OCI-M1 (cell line): ENCODE data around the gene MIPOL1.
"Not testable (repeated sequence)": the region's sequence is repeated elsewhere in the genome, so short reads cannot be mapped to it uniquely, and the experiment has no call there.

Source experiments
- DNase-seq: peaks from one replicate; lab custom pipeline; 2025; lab: John Stamatoyannopoulos, UW

Gene MIPOL1

GRCh38 chr14:37284760-37285159, 87.0 kb downstream of the MIPOL1 start:
- no peak for DNase-seq

GRCh38 chr14:37285220-37285619, 87.5 kb downstream of the MIPOL1 start:
- DNase-seq, result no peak

GRCh38 chr14:37289688-37290087, 92.0 kb downstream of the MIPOL1 start:
- no peak for DNase-seq

GRCh38 chr14:37295262-37295661, 97.5 kb downstream of the MIPOL1 start:
- not testable (repeated sequence) for DNase-seq

- DNase-seq, result no peak
Measured at GRCh38 chr14:37311252-37311651, 113.5 kb downstream of the MIPOL1 start.

GRCh38 chr14:37318938-37319337, 121.2 kb downstream of the MIPOL1 start:
- no peak for DNase-seq

GRCh38 chr14:37320106-37320505, 122.4 kb downstream of the MIPOL1 start:
- DNase-seq, result no peak

GRCh38 chr14:37325332-37325731, 127.6 kb downstream of the MIPOL1 start:
- no peak for DNase-seq

- no peak for DNase-seq
Measured at GRCh38 chr14:37326434-37326833, 128.7 kb downstream of the MIPOL1 start.

- DNase-seq, result not testable (repeated sequence)
Measured at GRCh38 chr14:37327933-37328332, 130.2 kb downstream of the MIPOL1 start.

GRCh38 chr14:37328673-37329072, 130.9 kb downstream of the MIPOL1 start:
- no peak for DNase-seq

GRCh38 chr14:37329189-37330001, 131.7 kb downstream of the MIPOL1 start:
- DNase-seq, result no peak

GRCh38 chr14:37330910-37331309, 133.2 kb downstream of the MIPOL1 start:
- DNase-seq, result no peak

GRCh38 chr14:37340353-37340752, 142.6 kb downstream of the MIPOL1 start:
- peak; percentile 1 for DNase-seq

GRCh38 chr14:37343307-37344094, 145.8 kb downstream of the MIPOL1 start:
- DNase-seq, result peak; percentile 24

GRCh38 chr14:37363661-37364060, 165.9 kb downstream of the MIPOL1 start:
- DNase-seq, result peak; percentile 53

- DNase-seq, result peak; percentile 7
Measured at GRCh38 chr14:37369425-37369824, 171.7 kb downstream of the MIPOL1 start.

- DNase-seq, result no peak
Measured at GRCh38 chr14:37375566-37375965, 177.8 kb downstream of the MIPOL1 start.

- DNase-seq, result no peak
Measured at GRCh38 chr14:37376944-37377609, 179.3 kb downstream of the MIPOL1 start.

GRCh38 chr14:37384870-37385596, 187.3 kb downstream of the MIPOL1 start:
- DNase-seq, result peak; percentile 10

GRCh38 chr14:37397157-37397940, 199.6 kb downstream of the MIPOL1 start:
- not testable (repeated sequence) for DNase-seq
